Muscle layer of duodenum (tissue), 2 donors: ENCODE measurements around the gene AXIN1.
A peak's percentile ranks its signal among the peaks of the same experiment; 100 is the strongest.

Experiments used
- H3K27ac ChIP-seq: one replicate; pipeline ENCODE4 v1.7.0; 2013; ENCODE audit warnings: mild to moderate bottlenecking, low read length
- H3K27me3 ChIP-seq: one replicate; pipeline ENCODE4 v1.7.0; 2013; ENCODE audit warnings: low read depth, mild to moderate bottlenecking, control low read depth, low read length
- H3K36me3 ChIP-seq, 2 donors: one replicate each; pipeline ENCODE4 v1.7.0; 2013; ENCODE audit warnings: low read length in 2 of 2, control low read depth in 1 of 2, mild to moderate bottlenecking in 1 of 2; ENCODE audit not compliant: insufficient read depth in 2 of 2, control insufficient read depth in 1 of 2
- H3K4me1 ChIP-seq, 2 donors: one replicate each; pipeline ENCODE4 v1.7.0; 2013; ENCODE audit warnings: low read length in 2 of 2, mild to moderate bottlenecking in 2 of 2, control low read depth in 1 of 2, moderate library complexity in 1 of 2; ENCODE audit not compliant: insufficient read depth in 2 of 2, control insufficient read depth in 1 of 2
- H3K4me3 ChIP-seq, 2 donors: one replicate each; pipeline ENCODE4 v1.7.0; 2013; ENCODE audit warnings: low read length in 2 of 2, low read depth in 1 of 2, mild to moderate bottlenecking in 1 of 2
- H3K9me3 ChIP-seq, 2 donors: one replicate each; pipeline ENCODE4 v1.7.0; 2013; ENCODE audit warnings: low read length in 2 of 2, control low read depth in 1 of 2, mild to moderate bottlenecking in 1 of 2; ENCODE audit not compliant: control insufficient read depth in 1 of 2
- donor health status: healthy.

The AXIN1 gene

GRCh38 chr16:245105-245504, 107.4 kb downstream of the AXIN1 start:
- Histone ChIP-seq H3K9me3 (no peaks in the 10 kb centered on the region), H3K4me1 (peaks cover 2 to 6% of the 10 kb centered on the region in 2 donors), H3K36me3 (peaks cover 0 to 2% of the 10 kb centered on the region in 2 donors), H3K27ac (no peak overlapping the region), H3K4me3 (no peak overlapping the region), H3K27me3 (no peaks in the 10 kb centered on the region)

GRCh38 chr16:243348-243747, 109.2 kb downstream of the AXIN1 start:
- no peaks in the 10 kb centered on the region for H3K27me3 ChIP-seq
- no peaks in the 10 kb centered on the region for H3K9me3 ChIP-seq
- peak overlapping the region; percentile 23 for H3K27ac ChIP-seq
- H3K4me3 ChIP-seq, result no peak overlapping the region
- peaks cover 6 to 12% of the 10 kb centered on the region in 2 donors for H3K4me1 ChIP-seq
- no peaks in the 10 kb centered on the region for H3K36me3 ChIP-seq

- peak overlapping the region; percentile 3 for H3K27ac ChIP-seq
- H3K36me3 ChIP-seq, result no peaks in the 10 kb centered on the region
- peaks cover 6 to 12% of the 10 kb centered on the region in 2 donors for H3K4me1 ChIP-seq
These were observed 110.2 kb downstream of the AXIN1 start for GRCh38 chr16:242281-242680.

GRCh38 chr16:240559-240958, 112.0 kb downstream of the AXIN1 start:
- peak overlapping the region; percentile 4 for H3K27ac ChIP-seq
- H3K27me3 ChIP-seq, result no peaks in the 10 kb centered on the region
- no peak overlapping the region for H3K4me3 ChIP-seq
- H3K4me1 ChIP-seq, result peaks cover 6 to 12% of the 10 kb centered on the region in 2 donors
- no peaks in the 10 kb centered on the region for H3K9me3 ChIP-seq
- H3K36me3 ChIP-seq, result no peaks in the 10 kb centered on the region

More at GRCh38 chr16:242281-242680, 110.2 kb downstream of the AXIN1 start:
- H3K9me3 ChIP-seq, result no peaks in the 10 kb centered on the region
- H3K4me3 ChIP-seq, result no peak overlapping the region
- no peaks in the 10 kb centered on the region for H3K27me3 ChIP-seq

GRCh38 chr16:239948-240277, 112.6 kb downstream of the AXIN1 start:
- Histone ChIP-seq H3K36me3 (peaks cover 0 to 4% of the 10 kb centered on the region in 2 donors), H3K9me3 (no peaks in the 10 kb centered on the region), H3K27ac (peak overlapping the region; percentile 52), H3K4me1 (peaks cover 6 to 12% of the 10 kb centered on the region in 2 donors), H3K4me3 (no peak overlapping the region), H3K27me3 (no peaks in the 10 kb centered on the region)
